HepG2 (cell line): Measurements from ENCODE around the gene SLC12A5. TPM values are rescaled to one million over a fixed set of nuclear protein-coding genes. Genes with fewer than 3 reads are reported as not detected.

Experiments used
- AGO1 ChIP-seq: fragments of 200-400 bp; formaldehyde crosslinking; IDR thresholded peaks from 2 replicates; pipeline ENCODE4 v1.6.1; 2017; ENCODE audit warnings: mild to moderate bottlenecking, low read depth, low read length, moderate library complexity; ENCODE audit not compliant: poor library complexity, severe bottlenecking
- ARID4A ChIP-seq: sonication (generic); formaldehyde crosslinking; IDR thresholded peaks from 2 replicates; pipeline ENCODE4 v1.5.0; 2020; ENCODE audit warnings: mild to moderate bottlenecking, missing genetic modification reagents, borderline replicate concordance
- ATAD3A ChIP-seq: sonication (generic); formaldehyde crosslinking; IDR thresholded peaks from 2 replicates; pipeline ENCODE4 v1.4.0; 2020; ENCODE audit warnings: missing genetic modification reagents
- ATF4 ChIP-seq, 2 experiments: fragments of 450-650 bp in 1 of 2; sonication (generic) in 1 of 2; formaldehyde crosslinking; IDR thresholded peaks; 2 replicates each; pipeline versions ENCODE4 v1.5.0 to v1.8.0; 2020 to 2022; ENCODE audit warnings: mild to moderate bottlenecking in 1 of 2, missing genetic modification reagents in 1 of 2
- ATRX ChIP-seq: sonication (generic); formaldehyde crosslinking; IDR thresholded peaks from 2 replicates; pipeline ENCODE4 v1.4.0; 2020; ENCODE audit warnings: missing genetic modification reagents, borderline replicate concordance
- FOXK2 ChIP-seq: fragments of 450-650 bp; IDR thresholded peaks from 2 replicates; pipeline ENCODE4 v1.6.1; 2016
- GLI4 ChIP-seq: sonication (generic); formaldehyde crosslinking; IDR thresholded peaks from 2 replicates; pipeline ENCODE4 v1.5.1; 2020; ENCODE audit warnings: missing genetic modification reagents, mild to moderate bottlenecking, moderate library complexity, borderline replicate concordance
- HNF4A ChIP-seq: sonication (generic); formaldehyde crosslinking; IDR thresholded peaks from 2 replicates; pipeline ENCODE4 v1.4.0; 2020; ENCODE audit warnings: missing genetic modification reagents
- KLF12 ChIP-seq: sonication (generic); formaldehyde crosslinking; IDR thresholded peaks from 2 replicates; pipeline ENCODE4 v1.4.0; 2020; ENCODE audit warnings: missing genetic modification reagents, borderline replicate concordance
- MEF2D ChIP-seq: sonication (generic); formaldehyde crosslinking; IDR thresholded peaks from 2 replicates; pipeline ENCODE4 v1.5.1; 2020; ENCODE audit warnings: mild to moderate bottlenecking, missing genetic modification reagents
- NFYB ChIP-seq: sonication (generic); formaldehyde crosslinking; IDR thresholded peaks from 2 replicates; pipeline ENCODE4 v1.4.0; 2020; ENCODE audit warnings: missing genetic modification reagents
- SMC3 ChIP-seq: IDR thresholded peaks from 2 replicates; pipeline ENCODE4 v1.6.1; 2011; ENCODE audit warnings: low read length, improper control_type of control experiment
- ZFAT ChIP-seq: sonication (generic); formaldehyde crosslinking; conservative IDR thresholded peaks from 2 replicates; pipeline ENCODE4 v1.8.1; 2023; ENCODE audit warnings: missing genetic modification reagents, inconsistent platforms
- ZKSCAN1 ChIP-seq: fragments of 150-350 bp; IDR thresholded peaks from 2 replicates; pipeline ENCODE4 v1.6.1; 2014; ENCODE audit warnings: low read length
- ZKSCAN5 ChIP-seq: sonication (generic); formaldehyde crosslinking; IDR thresholded peaks from 2 replicates; pipeline ENCODE4 v1.5.1; 2020; ENCODE audit warnings: mild to moderate bottlenecking, missing genetic modification reagents
- ZKSCAN8 ChIP-seq: IDR thresholded peaks from 2 replicates; pipeline ENCODE4 v1.6.1; 2016; ENCODE audit warnings: borderline replicate concordance, missing genetic modification reagents, missing compliant biosample characterization
- ZNF510 ChIP-seq: sonication (generic); formaldehyde crosslinking; IDR thresholded peaks from 2 replicates; pipeline ENCODE4 v1.4.0; 2020; ENCODE audit warnings: low read depth, mild to moderate bottlenecking, missing genetic modification reagents
- ZNF572 ChIP-seq: sonication (generic); formaldehyde crosslinking; IDR thresholded peaks from 2 replicates; pipeline ENCODE4 v1.5.1; 2020; ENCODE audit warnings: mild to moderate bottlenecking, missing genetic modification reagents
- ZNF687 ChIP-seq: sonication (generic); formaldehyde crosslinking; IDR thresholded peaks from 2 replicates; pipeline ENCODE4 v1.5.1; 2020; ENCODE audit warnings: mild to moderate bottlenecking, missing genetic modification reagents, moderate library complexity
- ZNF691 ChIP-seq: sonication (generic); formaldehyde crosslinking; IDR thresholded peaks from 2 replicates; pipeline ENCODE4 v1.4.0; 2020; ENCODE audit warnings: missing genetic modification reagents, low read depth, mild to moderate bottlenecking, borderline replicate concordance
- ZNF772 ChIP-seq: sonication (generic); formaldehyde crosslinking; IDR thresholded peaks from 2 replicates; pipeline ENCODE4 v1.5.0; 2020; ENCODE audit warnings: mild to moderate bottlenecking, missing genetic modification reagents
- polyA plus RNA-seq, 8 experiments: library from polyadenylated mRNA; depleted of rRNA in 3 of 8; stranded (reverse) in 7 of 8; unstranded in 1 of 8; fragments of >200 nt; fragmentation: Illumina TruSeq in 4 of 8; extraction: Trizol in 4 of 8; gene quantifications; 2 replicates each; pipeline versions ENCODE4 v1.2.1 to v1.2.3, GENCODE V29; 2011 to 2016; ENCODE audit warnings: low read depth in 4 of 8, missing spikeins in 1 of 8, mixed read lengths in 1 of 8; ENCODE audit not compliant: insufficient read depth in 1 of 8
- total RNA-seq, 5 experiments: library from RNA; depleted of rRNA; stranded (reverse); fragments of >200 nt; fragmentation: Illumina TruSeq; extraction: Trizol; gene quantifications; 2 replicates each; pipeline ENCODE4 v1.2.3, GENCODE V29; 2016; ENCODE audit warnings: low read depth in 1 of 5

The SLC12A5 gene
- total and polyA plus RNA-seq, 2 of the 13 experiments (the other 11 are each of a cell fraction or from before 2014, with no cell fraction given), result 4.3 to 5.4 TPM

GRCh38 chr20:46027245-46027853 is 1.7 kb upstream of the SLC12A5 start (continued):
- TF ChIP-seq KLF12 (CRISPR knock-in tag) (peak; percentile 64; the same call in 1 of the 2 replicates), HNF4A (CRISPR knock-in tag) (no peak), ATF4 (CRISPR knock-in tag; IDR thresholded peaks at IDR 0.05) (no peak), FOXK2 (no peak), NFYB (CRISPR knock-in tag) (no peak), ZKSCAN8 (CRISPR knock-in tag) (no peak), ZNF772 (CRISPR knock-in tag) (no peak), ATAD3A (CRISPR knock-in tag) (no peak), ZNF687 (CRISPR knock-in tag) (no peak), SMC3 (no peak), AGO1 (no peak), ZKSCAN5 (CRISPR knock-in tag) (no peak), ATRX (CRISPR knock-in tag) (no peak), ZKSCAN1 (no peak), ARID4A (CRISPR knock-in tag) (no peak; the same call in 1 of the 2 replicates), ZNF691 (CRISPR knock-in tag) (no peak), ZNF572 (CRISPR knock-in tag) (no peak), GLI4 (CRISPR knock-in tag) (no peak), MEF2D (CRISPR knock-in tag) (0 out of 2 replicates have a peak, but pooled peaks have one; percentile 43), ZFAT (CRISPR knock-in tag) (no peak), ZNF510 (CRISPR knock-in tag) (no peak)
